Effector memory CD8-positive, alpha-beta T cell (primary cell): ENCODE measurements around the gene CDHR3.

ENCODE experiments used
- ATAC-seq: fragments of 150-1000 bp; cut with Tn5 transposase; replicated peaks from 2 replicates; pipeline ENCODE4 v1.10.0; 2021; ENCODE audit warnings: mild to moderate bottlenecking, moderate library complexity
- DNase-seq, 3 experiments: peaks; one replicate each; pipeline ENCODE4 v3.0.0; 2021
- H3K27ac Mint-ChIP-seq, 2 donors: one replicate each; pipeline ENCODE4 v1.8.0; 2022; ENCODE audit warnings: mild to moderate bottlenecking in 2 of 2, mixed read lengths in 2 of 2, moderate library complexity in 2 of 2
- H3K27me3 Mint-ChIP-seq, 2 donors: one replicate each; pipeline ENCODE4 v1.8.0; 2022; ENCODE audit warnings: mixed read lengths in 2 of 2
- H3K36me3 Mint-ChIP-seq: one replicate; pipeline ENCODE4 v1.8.0; 2022; ENCODE audit warnings: mild to moderate bottlenecking, moderate library complexity, mixed read lengths; ENCODE audit not compliant: insufficient read depth
- H3K4me1 Mint-ChIP-seq, 2 donors: one replicate each; pipeline ENCODE4 v1.8.0; 2022; ENCODE audit warnings: low read depth in 2 of 2, mixed read lengths in 2 of 2
- H3K4me3 Mint-ChIP-seq, 2 donors: one replicate each; pipeline ENCODE4 v1.8.0; 2022; ENCODE audit warnings: mild to moderate bottlenecking in 2 of 2, mixed read lengths in 2 of 2, moderate library complexity in 2 of 2
- H3K9me3 Mint-ChIP-seq, 2 donors: one replicate each; pipeline ENCODE4 v1.8.0; 2022; ENCODE audit warnings: mixed read lengths in 2 of 2

Gene CDHR3

GRCh38 chr7:106015381-106016218 is 52.5 kb downstream of the CDHR3 start:
- ATAC-seq (no peak), DNase-seq (no peak)
- no peak overlapping the region for H3K4me3 Mint-ChIP-seq
- no peaks in the 10 kb centered on the region for H3K9me3 Mint-ChIP-seq
- peaks cover 6 to 8% of the 10 kb centered on the region in 2 donors for H3K4me1 Mint-ChIP-seq
- peaks cover 6 to 47% of the 10 kb centered on the region in 2 donors for H3K27me3 Mint-ChIP-seq
- H3K36me3 Mint-ChIP-seq: no peaks in the 10 kb centered on the region
- H3K27ac Mint-ChIP-seq: no peak overlapping the region

GRCh38 chr7:106016331-106016730 is 53.3 kb downstream of the CDHR3 start:
- Mint-ChIP-seq H3K36me3 (no peaks in the 10 kb centered on the region), H3K9me3 (no peaks in the 10 kb centered on the region), H3K4me1 (peaks cover 11% of the 10 kb centered on the region in 2 donors), H3K27ac (no peak overlapping the region), H3K4me3 (no peak overlapping the region), H3K27me3 (peaks cover 6 to 47% of the 10 kb centered on the region in 2 donors)
- ATAC-seq: no peak
- DNase-seq: no peak

DNA sequence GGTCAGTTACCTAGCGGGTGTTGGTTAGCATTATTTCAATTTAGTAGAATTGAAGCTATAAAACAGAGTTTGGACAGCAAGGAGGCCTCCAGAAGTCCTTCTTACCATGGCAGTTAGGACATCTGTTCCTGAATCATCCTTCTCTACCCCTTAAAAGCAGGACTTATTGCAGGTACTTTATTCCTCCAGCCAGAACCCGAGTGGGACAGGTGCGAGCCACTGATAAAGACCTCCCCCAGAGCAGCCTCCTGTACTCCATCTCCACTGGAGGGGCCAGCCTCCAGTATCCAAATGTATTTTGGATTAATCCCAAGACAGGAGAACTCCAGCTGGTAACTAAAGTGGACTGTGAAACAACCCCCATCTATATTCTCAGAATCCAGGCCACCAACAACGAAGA is 54.6 kb downstream of the CDHR3 start:
- H3K27me3 Mint-ChIP-seq: peaks cover 6 to 38% of the 10 kb centered on the region in 2 donors
- H3K36me3 Mint-ChIP-seq: peaks cover 5% of the 10 kb centered on the region
- H3K4me1 Mint-ChIP-seq: peaks cover 18 to 20% of the 10 kb centered on the region in 2 donors

GRCh38 chr7:106018566-106019469 is 55.8 kb downstream of the CDHR3 start:
- H3K27ac Mint-ChIP-seq: no peak overlapping the region
- H3K4me1 Mint-ChIP-seq: peaks cover 29 to 32% of the 10 kb centered on the region in 2 donors
- peaks cover 5% of the 10 kb centered on the region for H3K36me3 Mint-ChIP-seq
- DNase-seq (no peak), ATAC-seq (no peak)
- no peaks in the 10 kb centered on the region for H3K9me3 Mint-ChIP-seq
- H3K27me3 Mint-ChIP-seq: peaks cover 6 to 28% of the 10 kb centered on the region in 2 donors
- no peak overlapping the region for H3K4me3 Mint-ChIP-seq

More for the DNA sequence above, 54.6 kb downstream of the CDHR3 start:
- no peak for ATAC-seq
- Mint-ChIP-seq H3K27ac (no peak overlapping the region), H3K9me3 (no peaks in the 10 kb centered on the region), H3K4me3 (no peak overlapping the region)
- no peak for DNase-seq

DNA sequence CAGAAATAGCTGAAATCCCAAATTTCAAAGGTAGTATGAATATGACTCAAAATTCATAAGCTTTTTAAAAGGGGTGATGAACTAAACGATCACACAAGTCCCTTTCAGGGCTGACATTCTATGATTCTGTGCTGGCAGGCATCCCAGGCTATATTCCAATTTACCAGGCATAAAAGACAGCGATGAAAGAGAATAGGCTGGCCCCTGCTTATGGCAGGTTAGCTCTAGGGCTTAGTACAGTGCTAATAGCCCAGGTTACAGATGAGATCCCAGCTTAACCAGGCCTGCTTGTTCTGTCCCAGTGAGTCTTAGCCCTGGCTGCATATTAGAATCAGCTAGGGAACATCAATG is 56.4 kb downstream of the CDHR3 start:
- Mint-ChIP-seq H3K4me3 (no peak overlapping the region), H3K4me1 (peaks cover 32 to 38% of the 10 kb centered on the region in 2 donors), H3K9me3 (no peaks in the 10 kb centered on the region), H3K27ac (no peak overlapping the region), H3K36me3 (peaks cover 5% of the 10 kb centered on the region), H3K27me3 (peaks cover 6 to 28% of the 10 kb centered on the region in 2 donors)
- no peak for ATAC-seq
- no peak for DNase-seq

- peak; percentile 14 for ATAC-seq
Observed at GRCh38 chr7:106021151-106022067, 58.3 kb downstream of the CDHR3 start.

DNA sequence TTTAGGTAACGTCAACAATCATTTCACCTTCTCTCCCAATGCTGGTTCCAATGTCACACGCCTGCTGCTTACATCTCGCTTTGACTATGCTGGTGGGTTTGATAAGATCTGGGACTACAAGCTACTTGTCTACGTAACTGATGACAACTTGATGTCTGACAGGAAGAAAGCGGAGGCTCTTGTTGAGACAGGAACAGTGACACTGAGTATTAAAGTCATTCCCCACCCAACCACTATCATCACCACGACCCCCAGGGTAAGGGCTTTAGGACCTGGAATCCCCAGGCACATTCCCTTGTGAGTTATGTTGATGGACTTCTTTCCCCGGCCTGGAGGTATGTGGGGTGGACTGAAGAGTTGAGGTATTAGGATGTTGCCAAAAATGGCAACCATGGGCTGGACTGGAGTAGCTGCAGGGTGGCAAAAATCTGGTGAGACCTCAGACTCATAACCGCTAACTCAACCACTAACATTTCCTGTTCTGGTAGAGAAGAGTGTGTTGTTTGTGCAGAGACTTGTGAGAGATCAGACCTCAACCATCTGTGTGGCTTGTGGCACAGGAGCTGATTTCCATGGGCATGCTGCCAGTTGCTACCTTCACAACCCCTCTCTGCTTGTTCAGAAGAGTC is 59.2 kb downstream of the CDHR3 start:
- Mint-ChIP-seq H3K9me3 (no peaks in the 10 kb centered on the region), H3K27me3 (peaks cover 0 to 16% of the 10 kb centered on the region in 2 donors), H3K4me1 (peaks cover 32 to 38% of the 10 kb centered on the region in 2 donors), H3K27ac (peak overlapping the region; percentile 95), H3K4me3 (peak overlapping the region; percentile 45 to 56), H3K36me3 (peaks cover 8% of the 10 kb centered on the region)
- ATAC-seq: peak; percentile 84
- peak; percentile 78 to 81 (median 79) for DNase-seq

More at GRCh38 chr7:106021151-106022067, 58.3 kb downstream of the CDHR3 start:
- H3K27me3 Mint-ChIP-seq: peaks cover 3 to 16% of the 10 kb centered on the region in 2 donors
- peaks cover 32 to 38% of the 10 kb centered on the region in 2 donors for H3K4me1 Mint-ChIP-seq
- no peaks in the 10 kb centered on the region for H3K9me3 Mint-ChIP-seq
- H3K36me3 Mint-ChIP-seq: peaks cover 5% of the 10 kb centered on the region
- peak overlapping the region; percentile 95 for H3K27ac Mint-ChIP-seq
- DNase-seq: peak in 1 of 3 experiments; percentile 22
- peak overlapping the region; percentile 45 to 56 for H3K4me3 Mint-ChIP-seq

DNA sequence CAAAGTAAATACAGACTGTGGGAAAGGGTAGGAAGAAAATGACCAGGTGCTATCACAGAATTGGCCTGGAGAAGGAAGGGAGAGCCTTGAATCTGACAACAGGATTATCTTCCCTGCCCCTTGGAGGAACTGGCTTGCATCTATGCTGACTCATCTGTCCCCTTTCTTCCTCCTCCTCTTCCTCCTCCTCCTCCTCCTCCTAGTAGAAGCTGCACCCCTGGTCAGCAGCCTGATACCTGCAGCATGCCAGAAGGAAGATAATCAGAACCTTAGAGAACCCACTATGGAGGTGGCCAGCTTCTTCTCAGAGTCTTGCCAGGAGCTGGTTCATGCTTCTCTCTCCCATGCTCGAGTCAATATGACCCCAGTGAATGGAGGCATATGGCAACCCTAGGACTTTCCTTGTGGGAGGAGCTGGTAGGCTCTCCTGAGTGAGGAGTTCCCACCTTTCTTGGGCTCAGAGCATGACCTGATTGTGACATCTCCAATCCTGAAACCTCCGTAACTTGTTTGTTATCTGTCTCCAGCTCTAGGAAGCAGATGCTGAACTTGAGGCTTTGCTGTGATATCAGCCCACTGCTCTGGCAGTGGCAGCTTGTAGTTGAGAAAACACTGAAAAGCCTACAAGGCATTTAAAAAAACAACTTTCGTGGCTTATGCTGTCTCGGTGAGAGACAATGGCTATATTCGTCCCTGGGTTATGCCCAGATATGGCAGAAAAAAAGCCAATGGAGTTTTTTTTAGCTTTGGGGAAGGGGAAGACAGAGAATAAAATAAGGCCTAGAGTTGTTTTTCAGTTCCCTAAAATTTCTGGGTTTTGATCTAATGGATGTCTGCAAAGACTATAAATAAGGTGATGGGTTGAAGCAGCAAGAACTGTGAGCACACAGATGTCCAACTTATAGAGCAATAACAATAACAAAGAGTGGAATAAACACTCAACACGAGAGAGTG is 60.6 kb downstream of the CDHR3 start:
- Mint-ChIP-seq H3K4me3 (peak overlapping the region; percentile 45 to 56), H3K36me3 (peaks cover 8% of the 10 kb centered on the region), H3K9me3 (no peaks in the 10 kb centered on the region), H3K27me3 (peaks cover 0 to 7% of the 10 kb centered on the region in 2 donors), H3K27ac (peak overlapping the region; percentile 29 to 95), H3K4me1 (peaks cover 32 to 35% of the 10 kb centered on the region in 2 donors)
- ATAC-seq: no peak
- no peak for DNase-seq

- ATAC-seq (no peak), DNase-seq (no peak)
- peaks cover 8% of the 10 kb centered on the region for H3K36me3 Mint-ChIP-seq
- H3K27me3 Mint-ChIP-seq: peaks cover 0 to 7% of the 10 kb centered on the region in 2 donors
- no peaks in the 10 kb centered on the region for H3K9me3 Mint-ChIP-seq
- H3K27ac Mint-ChIP-seq: no peak overlapping the region
- peaks cover 32% of the 10 kb centered on the region in 2 donors for H3K4me1 Mint-ChIP-seq
- no peak overlapping the region for H3K4me3 Mint-ChIP-seq
Observed at GRCh38 chr7:106026101-106026500, 63.0 kb downstream of the CDHR3 start.

DNA sequence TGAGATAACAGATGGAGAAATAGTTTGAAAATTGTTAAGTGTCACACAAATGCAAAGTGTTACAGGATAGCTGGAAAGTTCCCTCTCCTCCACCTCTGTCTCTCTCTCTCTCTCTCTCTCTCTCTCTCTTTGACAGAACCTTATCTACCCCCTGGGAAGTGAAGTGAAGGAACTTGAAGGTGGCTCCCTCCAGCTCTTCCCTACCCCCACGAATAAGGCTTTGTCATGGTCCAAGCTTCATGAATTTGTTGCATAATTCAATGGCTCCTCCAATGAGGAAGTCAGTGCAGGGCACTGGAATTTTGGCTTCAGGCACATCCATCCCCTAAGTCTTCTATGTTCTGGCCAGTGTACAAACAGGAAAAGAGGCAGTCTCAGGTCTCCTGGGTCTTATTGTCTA is 66.4 kb downstream of the CDHR3 start:
- no peaks in the 10 kb centered on the region for H3K9me3 Mint-ChIP-seq
- DNase-seq: no peak
- H3K36me3 Mint-ChIP-seq: peaks cover 3% of the 10 kb centered on the region
- H3K27ac Mint-ChIP-seq: peak overlapping the region; percentile 4 to 49
- peaks cover 2 to 4% of the 10 kb centered on the region in 2 donors for H3K4me1 Mint-ChIP-seq
- no peak overlapping the region for H3K4me3 Mint-ChIP-seq
- peaks cover 0 to 7% of the 10 kb centered on the region in 2 donors for H3K27me3 Mint-ChIP-seq
- no peak for ATAC-seq

DNA sequence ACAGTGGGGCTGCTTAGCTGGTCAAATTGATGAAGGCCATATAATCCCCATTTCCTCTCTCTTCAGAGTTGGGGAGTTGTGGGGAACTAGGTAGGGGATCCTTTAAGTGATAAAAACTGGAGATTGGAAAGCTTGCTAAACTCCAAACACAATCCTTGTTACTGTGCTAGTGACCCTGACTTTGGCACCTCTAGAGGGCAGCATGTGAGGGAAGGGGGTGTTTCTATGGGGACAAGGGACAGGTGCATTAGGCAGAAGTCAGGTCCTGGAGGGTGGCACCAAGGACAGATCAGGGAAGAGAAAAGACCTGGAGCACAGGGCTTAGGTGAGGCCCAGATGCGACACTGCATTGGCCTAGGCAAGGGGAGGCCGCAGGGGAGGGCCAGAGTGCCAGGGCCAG is 66.9 kb downstream of the CDHR3 start:
- H3K4me3 Mint-ChIP-seq: no peak overlapping the region
- DNase-seq (no peak), ATAC-seq (no peak)
- H3K36me3 Mint-ChIP-seq: peaks cover 3% of the 10 kb centered on the region
- H3K27ac Mint-ChIP-seq: peak overlapping the region; percentile 4 to 49
- no peaks in the 10 kb centered on the region for H3K9me3 Mint-ChIP-seq
- H3K27me3 Mint-ChIP-seq: peaks cover 0 to 7% of the 10 kb centered on the region in 2 donors
- peaks cover 2 to 4% of the 10 kb centered on the region in 2 donors for H3K4me1 Mint-ChIP-seq
